GM12875 (cell line): ENCODE measurements around the gene CARD10.

Experiments
- H3K4me3 ChIP-seq: one replicate; pipeline ENCODE4 v1.5.1; 2011; ENCODE audit warnings: low read depth, low read length, control low read depth
- TF ChIP-seq, protein P1 (sequence below): IDR thresholded peaks from 2 replicates; pipeline ENCODE4 v1.5.1; 2011; ENCODE audit warnings: low read depth, mild to moderate bottlenecking, control low read depth, inconsistent platforms, low read length, moderate library complexity, borderline replicate concordance; ENCODE audit not compliant: insufficient read depth

The CARD10 gene

DNA sequence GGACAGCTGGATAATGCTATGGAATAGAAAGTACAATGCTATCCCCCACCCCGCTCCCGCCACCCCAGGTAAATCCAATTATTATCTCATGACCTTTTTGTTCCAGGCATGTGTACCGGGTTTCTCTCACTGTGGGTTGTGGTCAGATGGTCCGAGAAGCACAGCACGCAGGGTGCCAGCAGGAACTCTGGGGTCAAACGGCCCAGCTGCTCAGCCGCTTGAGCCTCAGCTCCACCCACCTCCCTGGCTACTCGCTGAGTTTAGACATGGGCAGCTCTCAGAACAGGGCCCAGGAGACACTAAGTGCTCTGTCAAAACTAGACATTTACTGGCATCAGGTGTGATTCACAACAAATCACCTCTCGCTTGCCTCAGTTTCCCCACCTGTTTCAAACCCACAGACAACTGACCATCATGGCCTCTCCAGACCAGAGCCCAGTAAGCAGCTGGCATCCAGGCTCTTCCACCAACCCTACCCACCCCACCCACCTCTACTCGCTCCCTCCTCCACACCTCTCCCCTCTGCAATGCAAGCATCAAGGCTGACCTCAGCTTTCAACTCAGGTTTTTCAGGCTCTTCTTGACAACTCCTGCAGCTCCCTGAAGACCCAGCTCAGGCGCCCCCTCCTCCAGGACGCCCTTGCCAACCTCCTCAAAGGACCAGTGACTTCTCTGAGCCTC is 20.0 kb downstream of the CARD10 start:
- TF ChIP-seq, protein P1, sequence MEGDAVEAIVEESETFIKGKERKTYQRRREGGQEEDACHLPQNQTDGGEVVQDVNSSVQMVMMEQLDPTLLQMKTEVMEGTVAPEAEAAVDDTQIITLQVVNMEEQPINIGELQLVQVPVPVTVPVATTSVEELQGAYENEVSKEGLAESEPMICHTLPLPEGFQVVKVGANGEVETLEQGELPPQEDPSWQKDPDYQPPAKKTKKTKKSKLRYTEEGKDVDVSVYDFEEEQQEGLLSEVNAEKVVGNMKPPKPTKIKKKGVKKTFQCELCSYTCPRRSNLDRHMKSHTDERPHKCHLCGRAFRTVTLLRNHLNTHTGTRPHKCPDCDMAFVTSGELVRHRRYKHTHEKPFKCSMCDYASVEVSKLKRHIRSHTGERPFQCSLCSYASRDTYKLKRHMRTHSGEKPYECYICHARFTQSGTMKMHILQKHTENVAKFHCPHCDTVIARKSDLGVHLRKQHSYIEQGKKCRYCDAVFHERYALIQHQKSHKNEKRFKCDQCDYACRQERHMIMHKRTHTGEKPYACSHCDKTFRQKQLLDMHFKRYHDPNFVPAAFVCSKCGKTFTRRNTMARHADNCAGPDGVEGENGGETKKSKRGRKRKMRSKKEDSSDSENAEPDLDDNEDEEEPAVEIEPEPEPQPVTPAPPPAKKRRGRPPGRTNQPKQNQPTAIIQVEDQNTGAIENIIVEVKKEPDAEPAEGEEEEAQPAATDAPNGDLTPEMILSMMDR = no peak
- no peak overlapping the region for H3K4me3 ChIP-seq

DNA sequence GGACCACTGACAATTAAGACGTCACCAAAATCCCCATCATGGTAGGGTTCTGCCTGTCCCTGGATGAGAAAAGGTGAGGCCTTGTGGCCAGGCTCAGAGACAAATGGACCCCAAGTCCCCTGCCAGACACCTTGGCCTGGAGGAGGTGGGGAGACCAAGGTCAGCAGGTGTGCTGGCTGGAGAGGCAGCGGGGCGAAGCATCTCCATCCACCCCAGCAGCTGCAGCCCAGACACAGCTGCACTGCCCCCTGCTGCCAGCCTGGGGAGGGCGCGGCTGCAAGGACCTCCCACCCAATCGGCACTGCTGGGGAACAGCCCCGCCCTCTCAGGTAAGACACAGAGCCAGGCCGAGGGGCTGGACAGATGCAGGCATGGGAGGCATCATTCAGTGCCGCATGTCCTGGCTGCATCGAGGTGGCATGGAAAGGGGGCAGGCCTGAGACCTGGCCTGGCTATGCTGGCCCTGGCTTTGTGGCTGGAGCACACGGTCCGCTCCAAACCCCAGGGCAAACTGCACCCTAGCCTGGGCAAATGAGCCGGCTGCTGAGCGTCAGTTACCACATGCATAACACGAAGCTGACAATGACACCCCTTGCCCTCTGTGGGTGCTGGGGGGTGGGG is 20.8 kb downstream of the CARD10 start:
- H3K4me3 ChIP-seq = no peak overlapping the region
- TF ChIP-seq, protein P1 = peak; percentile 89

DNA sequence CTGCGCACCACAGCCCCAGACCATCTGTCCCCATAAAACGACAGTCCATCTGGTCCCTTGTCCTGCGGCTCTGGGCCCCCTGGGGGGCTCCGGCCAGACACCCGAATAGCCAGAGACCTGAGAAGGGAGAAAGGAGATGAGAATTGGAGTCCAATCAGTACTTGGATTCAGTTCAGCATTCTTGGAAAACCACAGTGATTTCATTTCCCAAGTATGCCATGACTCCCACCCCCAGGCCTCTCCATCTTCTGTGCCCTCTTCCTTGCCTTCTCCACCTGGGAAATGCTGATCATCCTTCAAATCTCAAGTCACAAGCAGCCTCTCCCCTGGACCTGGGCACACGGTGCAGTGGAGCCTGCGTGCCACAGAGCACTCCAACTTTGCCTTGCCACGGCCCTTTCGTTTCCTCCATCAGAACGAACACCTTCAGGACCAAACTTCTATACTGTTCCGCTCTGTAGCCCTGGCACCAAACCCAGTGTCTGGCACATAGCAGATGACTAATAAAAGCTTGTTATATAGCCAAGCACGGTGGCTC is 22.1 kb downstream of the CARD10 start:
- H3K4me3 ChIP-seq = no peak overlapping the region

DNA sequence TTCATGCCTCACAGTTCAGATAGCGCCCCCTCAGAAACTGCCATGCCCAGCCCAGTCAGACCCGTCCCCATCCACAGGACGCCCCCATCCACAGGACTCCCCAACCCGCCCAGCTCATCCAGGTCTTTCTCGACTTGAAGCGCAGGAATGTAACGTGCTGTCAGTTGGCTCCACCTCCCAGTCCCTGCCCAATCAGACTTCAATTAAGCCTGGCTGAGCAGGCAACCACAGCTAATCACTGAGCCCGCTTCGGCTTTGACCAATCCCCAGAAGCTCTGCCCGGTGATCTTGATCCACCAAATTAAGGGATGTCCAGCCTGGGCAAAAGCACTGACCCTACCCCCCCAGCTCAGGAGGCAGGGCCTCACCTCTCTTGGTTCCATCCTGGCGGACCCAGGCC is 22.6 kb downstream of the CARD10 start:
- no peak overlapping the region for H3K4me3 ChIP-seq
- TF ChIP-seq, protein P1 = no peak

More for the DNA sequence above, 22.1 kb downstream of the CARD10 start:
- TF ChIP-seq, protein P1 = no peak

DNA sequence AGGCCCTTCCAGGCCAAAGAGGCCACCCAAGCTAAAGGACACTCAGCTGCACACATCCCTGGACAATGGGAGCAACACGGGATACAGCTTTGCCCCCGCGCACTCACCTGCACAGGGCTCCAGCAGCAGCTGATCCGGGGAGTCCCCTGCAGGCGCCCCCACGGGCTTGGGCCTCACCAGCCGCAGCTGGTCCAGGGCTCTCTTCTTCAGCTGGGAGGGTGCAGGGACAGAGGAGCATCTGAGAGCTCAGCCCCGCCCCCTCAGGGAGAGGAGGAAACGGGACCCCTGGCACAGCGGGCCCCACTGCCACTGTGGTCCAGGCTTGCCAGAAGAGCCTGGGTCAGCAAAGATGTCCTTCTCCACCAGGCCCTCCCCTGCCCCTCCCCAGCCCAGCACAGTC is 25.2 kb downstream of the CARD10 start:
- TF ChIP-seq, protein P1 = no peak
- no peak overlapping the region for H3K4me3 ChIP-seq

DNA sequence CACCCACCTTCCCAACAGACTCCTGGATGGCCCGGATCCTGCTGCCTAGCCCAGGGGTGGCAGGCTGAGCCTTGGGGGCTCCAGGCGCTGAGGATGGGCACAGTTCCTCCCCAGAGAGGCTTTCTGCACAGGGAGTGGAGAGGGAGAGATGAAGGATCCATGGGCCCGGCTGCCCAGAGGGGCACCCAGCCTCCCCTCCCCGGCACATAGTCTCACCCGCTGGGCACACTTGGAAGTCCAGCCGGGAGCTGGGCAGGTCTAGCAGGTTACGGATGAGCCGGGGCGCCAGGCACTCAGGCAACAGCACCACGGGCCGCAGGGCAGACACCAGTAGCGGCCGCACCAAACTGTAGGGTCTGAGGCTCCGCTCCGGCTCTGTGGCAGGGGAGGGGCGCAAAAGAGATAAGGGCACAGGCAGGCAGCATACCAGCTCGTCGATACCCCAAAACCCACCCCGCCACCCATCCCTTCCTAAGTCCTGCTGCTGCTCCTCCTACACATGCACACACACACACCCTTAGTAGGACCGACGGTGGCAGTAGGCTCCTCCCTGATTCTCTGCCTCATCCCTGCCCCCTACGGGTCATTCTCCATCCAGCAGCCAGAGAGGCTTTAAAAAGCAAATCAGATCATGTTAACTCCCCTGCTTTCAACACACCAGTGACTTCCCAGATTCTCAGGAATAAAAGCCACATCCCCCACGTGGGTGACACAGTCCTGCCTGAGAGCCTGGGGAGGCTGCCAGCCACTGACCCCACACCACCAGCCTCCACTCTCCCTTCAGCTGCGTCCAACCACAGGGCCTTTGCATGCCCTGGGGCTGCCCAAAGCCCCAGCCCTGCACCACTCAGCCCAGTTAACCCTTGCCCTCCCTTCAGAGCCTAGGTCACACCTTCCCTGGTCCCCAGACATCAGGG is 26.5 kb downstream of the CARD10 start:
- TF ChIP-seq, protein P1 = peak; percentile 66; the same call in 1 of the 2 replicates
- H3K4me3 ChIP-seq = no peak overlapping the region
